Nucleus accumbens (tissue), 56 donors: Measurements from ENCODE around the gene SIRT7.
"Not testable (repeated sequence)": the region's sequence is repeated elsewhere in the genome, so short reads cannot be mapped to it uniquely, and the experiment has no call there.

ENCODE experiments used
- DNase-seq, 56 donors: peaks; one replicate each; lab custom pipeline; 2025; lab: John Stamatoyannopoulos, UW

SIRT7 gene

GRCh38 chr17:81955756-81956544 is 38.0 kb upstream of the SIRT7 start:
- no peak for DNase-seq

GRCh38 chr17:81955058-81955681 is 37.2 kb upstream of the SIRT7 start:
- no peak for DNase-seq

GRCh38 chr17:81954131-81955057 is 36.4 kb upstream of the SIRT7 start:
- DNase-seq, result no peak

- DNase-seq, result not testable (repeated sequence)
These were observed 35.5 kb upstream of the SIRT7 start for GRCh38 chr17:81953443-81953842.

- DNase-seq, result no peak
These were observed 34.8 kb upstream of the SIRT7 start for GRCh38 chr17:81952792-81953228.

- DNase-seq, result no peak
These were observed 34.1 kb upstream of the SIRT7 start for GRCh38 chr17:81951785-81952684.

- DNase-seq, result no peak
These were observed 32.5 kb upstream of the SIRT7 start for GRCh38 chr17:81950501-81950900.

- DNase-seq, result no peak
These were observed 30.8 kb upstream of the SIRT7 start for GRCh38 chr17:81948635-81949378.

GRCh38 chr17:81947189-81947588 is 29.2 kb upstream of the SIRT7 start, which contains the start of gene MYADML2:
Gene MYADML2 (minus strand): TSS chr17:81947233. CDS start chr17:81941741, 5,492 bp downstream.
- no peak for DNase-seq

- DNase-seq, result no peak
These were observed 26.9 kb upstream of the SIRT7 start for GRCh38 chr17:81944858-81945257.

GRCh38 chr17:81942167-81942553 is 24.2 kb upstream of the SIRT7 start:
- no peak for DNase-seq

- DNase-seq, result peak in 22 of 56 donors; percentile 5 to 68 (median 34)
These were observed 23.6 kb upstream of the SIRT7 start for GRCh38 chr17:81941484-81942166.

GRCh38 chr17:81940538-81941483 is 22.8 kb upstream of the SIRT7 start:
- no peak for DNase-seq

GRCh38 chr17:81939881-81940385 is 22.0 kb upstream of the SIRT7 start:
- peak in 41 of 56 donors; percentile 7 to 78 (median 42) for DNase-seq

- no peak for DNase-seq
These were observed 21.2 kb upstream of the SIRT7 start for GRCh38 chr17:81939218-81939617.

- DNase-seq, result no peak
These were observed 17.7 kb upstream of the SIRT7 start for GRCh38 chr17:81935709-81936084.
